GM06990 (cell line): Measurements from ENCODE around the gene SAP30BP.

Experiments used
- DNase-seq: peaks from one replicate; pipeline ENCODE4 v3.0.0-alpha.2; 2011; ENCODE audit not compliant: insufficient read length; ENCODE audit errors: extremely low read depth
- H3K27me3 ChIP-seq: replicated peaks from 2 replicates; pipeline ENCODE4 v1.6.0; 2011; ENCODE audit warnings: low read length; ENCODE audit not compliant: control insufficient read depth, insufficient read depth
- H3K36me3 ChIP-seq: 2 replicates; pipeline ENCODE4 v1.5.1; 2011; ENCODE audit warnings: low read length; ENCODE audit not compliant: control insufficient read depth, insufficient read depth
- H3K4me3 ChIP-seq: replicated peaks from 2 replicates; pipeline ENCODE4 v1.5.1; 2011; ENCODE audit warnings: low read depth, mild to moderate bottlenecking, control low read depth, low read length
- TF ChIP-seq, protein P1 (sequence below): IDR thresholded peaks from 2 replicates; pipeline ENCODE4 v1.5.1; 2011; ENCODE audit warnings: low read length, control low read depth, mild to moderate bottlenecking, inconsistent platforms; ENCODE audit not compliant: insufficient read depth, poor library complexity, severe bottlenecking

The SAP30BP gene

DNA sequence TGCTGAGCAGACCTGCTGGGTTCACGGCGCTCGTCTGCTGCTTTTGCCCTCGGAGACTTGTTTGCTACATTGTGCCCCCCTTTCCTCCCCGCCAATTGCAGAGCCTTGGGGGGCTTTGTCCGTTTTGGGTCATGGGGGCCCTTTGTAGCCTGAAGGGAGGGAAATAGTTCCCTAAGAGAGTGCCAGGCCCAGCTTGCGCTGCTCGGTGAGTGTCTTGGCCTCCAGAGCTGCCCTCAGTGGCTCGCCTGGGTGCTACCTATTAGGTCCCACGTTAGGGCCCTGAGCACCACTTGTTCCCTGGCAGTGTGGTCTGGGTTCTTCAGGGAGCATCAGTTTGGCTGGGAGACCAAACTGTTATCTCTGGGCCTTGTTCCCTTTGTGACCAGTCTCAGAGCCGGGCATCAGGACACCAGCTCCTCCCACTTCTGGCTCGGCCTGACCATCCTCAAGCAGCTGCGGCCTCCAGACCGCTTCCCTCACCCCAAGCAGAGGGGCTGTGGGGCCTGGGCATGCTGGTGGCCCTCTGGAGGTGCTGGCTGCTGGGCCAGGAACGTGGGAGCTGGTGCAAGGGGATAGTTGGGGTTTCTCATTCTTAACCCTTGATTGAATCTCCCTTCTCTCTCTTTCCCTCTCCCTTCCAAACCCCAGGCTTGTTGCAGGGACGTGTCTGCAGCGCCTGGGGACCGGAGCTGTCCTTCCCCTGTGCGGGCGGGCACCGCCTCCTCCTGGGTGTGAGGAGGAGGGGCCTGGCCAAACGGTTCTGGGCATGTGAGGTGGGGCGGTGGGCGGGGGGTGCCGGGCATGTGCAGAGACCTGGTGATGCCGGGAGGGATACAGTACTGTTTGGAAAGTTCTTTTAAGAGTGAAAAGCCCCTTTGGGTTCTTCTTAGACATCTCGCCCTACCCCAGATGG is 38.1 kb downstream of the SAP30BP start:
- TF ChIP-seq, protein P1, sequence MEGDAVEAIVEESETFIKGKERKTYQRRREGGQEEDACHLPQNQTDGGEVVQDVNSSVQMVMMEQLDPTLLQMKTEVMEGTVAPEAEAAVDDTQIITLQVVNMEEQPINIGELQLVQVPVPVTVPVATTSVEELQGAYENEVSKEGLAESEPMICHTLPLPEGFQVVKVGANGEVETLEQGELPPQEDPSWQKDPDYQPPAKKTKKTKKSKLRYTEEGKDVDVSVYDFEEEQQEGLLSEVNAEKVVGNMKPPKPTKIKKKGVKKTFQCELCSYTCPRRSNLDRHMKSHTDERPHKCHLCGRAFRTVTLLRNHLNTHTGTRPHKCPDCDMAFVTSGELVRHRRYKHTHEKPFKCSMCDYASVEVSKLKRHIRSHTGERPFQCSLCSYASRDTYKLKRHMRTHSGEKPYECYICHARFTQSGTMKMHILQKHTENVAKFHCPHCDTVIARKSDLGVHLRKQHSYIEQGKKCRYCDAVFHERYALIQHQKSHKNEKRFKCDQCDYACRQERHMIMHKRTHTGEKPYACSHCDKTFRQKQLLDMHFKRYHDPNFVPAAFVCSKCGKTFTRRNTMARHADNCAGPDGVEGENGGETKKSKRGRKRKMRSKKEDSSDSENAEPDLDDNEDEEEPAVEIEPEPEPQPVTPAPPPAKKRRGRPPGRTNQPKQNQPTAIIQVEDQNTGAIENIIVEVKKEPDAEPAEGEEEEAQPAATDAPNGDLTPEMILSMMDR: no peak
- H3K36me3 ChIP-seq: peaks cover 54% of the 10 kb centered on the region
- H3K27me3 ChIP-seq: no peaks in the 10 kb centered on the region
- no peak overlapping the region for H3K4me3 ChIP-seq
- no peak for DNase-seq

DNA sequence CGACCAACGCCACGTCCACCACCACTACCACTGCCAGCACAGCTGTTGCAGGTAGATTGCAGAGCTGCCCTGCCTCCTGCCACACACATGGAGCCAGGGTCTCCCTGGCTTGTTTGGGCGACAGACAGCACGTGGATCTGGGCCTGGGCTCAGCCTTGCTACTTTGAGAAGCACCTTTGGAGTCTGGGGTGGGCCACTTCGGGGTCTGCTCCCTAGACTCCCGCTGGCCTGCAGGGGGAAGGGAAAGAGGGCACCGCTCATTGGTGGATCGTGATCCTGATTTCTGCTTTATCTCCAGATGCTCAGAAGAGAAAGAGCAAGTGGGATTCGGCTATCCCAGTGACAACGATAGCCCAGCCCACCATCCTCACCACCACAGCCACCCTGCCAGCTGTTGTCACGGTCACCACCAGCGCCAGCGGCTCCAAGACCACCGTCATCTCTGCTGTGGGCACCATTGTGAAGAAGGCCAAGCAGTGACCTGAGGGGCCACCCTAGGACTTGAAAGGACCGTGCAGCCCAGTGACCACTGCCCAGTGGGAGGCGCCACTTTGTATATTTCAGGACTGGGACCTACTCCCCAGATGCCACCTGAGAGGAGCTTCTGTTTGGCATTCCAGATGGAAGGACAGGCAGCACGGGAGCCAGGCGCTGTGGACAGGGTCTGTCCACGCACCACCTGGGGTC is 39.0 kb downstream of the SAP30BP start:
- Histone ChIP-seq H3K4me3 (no peak overlapping the region), H3K27me3 (no peaks in the 10 kb centered on the region), H3K36me3 (peaks cover 45% of the 10 kb centered on the region)
- TF ChIP-seq, protein P1: peak; percentile 5
- no peak for DNase-seq

DNA sequence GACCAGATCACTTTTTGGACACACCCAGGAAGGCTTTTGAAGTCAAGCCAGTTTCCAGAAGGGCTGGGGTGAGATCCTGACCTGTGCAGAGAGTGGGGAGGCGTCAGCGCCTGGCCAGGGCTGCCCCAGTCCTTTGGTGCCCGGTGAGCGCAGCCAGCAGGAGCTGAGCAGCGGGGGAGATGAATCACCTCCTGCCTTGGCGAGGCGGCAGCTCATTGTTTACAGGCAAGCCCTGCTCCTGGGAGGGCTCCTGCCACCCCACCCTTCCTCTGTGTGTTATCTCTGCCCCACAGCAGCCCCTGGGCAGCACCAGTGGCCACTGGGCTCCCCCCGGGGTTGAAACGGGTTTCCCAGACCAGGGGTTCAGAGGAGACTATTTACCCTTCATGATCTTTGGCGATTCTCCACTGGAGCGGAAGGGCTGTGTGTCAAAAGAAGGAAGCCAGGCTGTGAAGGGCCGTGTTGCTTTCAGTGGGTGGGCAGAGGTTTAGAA is 40.0 kb downstream of the SAP30BP start:
- no peak for DNase-seq
- H3K27me3 ChIP-seq: no peaks in the 10 kb centered on the region
- TF ChIP-seq, protein P1: no peak
- no peak overlapping the region for H3K4me3 ChIP-seq
- H3K36me3 ChIP-seq: peaks cover 44% of the 10 kb centered on the region

DNA sequence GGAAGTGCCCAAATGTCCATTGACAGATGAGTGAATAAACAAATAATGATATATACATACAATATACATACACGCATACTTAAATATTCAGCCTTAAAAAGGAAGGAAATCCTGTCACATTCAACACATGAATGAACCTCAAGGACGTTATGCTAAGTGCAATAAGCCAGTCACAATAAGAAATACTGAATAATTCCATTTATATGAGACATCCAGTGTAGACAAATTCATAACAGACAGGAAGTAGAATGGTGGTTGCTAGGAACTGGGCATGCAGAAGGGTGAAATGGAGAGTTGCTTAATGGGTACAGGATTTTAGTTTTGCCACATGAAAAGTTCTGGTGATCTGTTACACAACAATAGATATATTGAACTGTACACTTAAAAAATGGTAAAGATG is 45.3 kb downstream of the SAP30BP start:
- TF ChIP-seq, protein P1: no peak
- DNase-seq: no peak
- Histone ChIP-seq H3K27me3 (no peaks in the 10 kb centered on the region), H3K4me3 (no peak overlapping the region), H3K36me3 (peaks cover under 1% of the 10 kb centered on the region; the same call in 1 of the 2 replicates)

DNA sequence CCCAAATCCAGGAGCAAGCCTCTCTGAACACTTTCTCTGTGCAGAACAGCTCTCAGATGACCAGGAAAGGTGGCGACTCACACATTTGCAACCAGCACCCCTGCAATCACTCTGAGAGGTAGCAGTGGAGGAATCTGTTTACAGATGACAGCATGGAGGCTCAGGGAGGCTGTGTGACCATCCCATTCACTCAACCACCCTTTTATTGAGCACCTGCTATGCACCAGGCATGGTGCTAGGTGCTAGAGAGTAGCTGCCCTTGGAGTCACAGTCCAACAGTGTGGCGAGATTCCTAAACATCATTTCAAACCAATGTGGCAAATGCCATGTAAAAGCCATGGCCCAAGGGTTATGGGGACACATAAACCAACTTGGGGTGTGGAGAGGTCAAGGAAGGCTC is 52.6 kb downstream of the SAP30BP start:
- no peak overlapping the region for H3K4me3 ChIP-seq
- no peaks in the 10 kb centered on the region for H3K36me3 ChIP-seq
- DNase-seq: no peak
- H3K27me3 ChIP-seq: no peaks in the 10 kb centered on the region; the same call in 1 of the 2 replicates
- TF ChIP-seq, protein P1: no peak
